ENCODE results near the gene RAB31. TPM values are rescaled to one million over a fixed set of nuclear protein-coding genes. Genes with fewer than 3 reads are reported as not detected.
A peak's percentile ranks its signal among the peaks of the same experiment; 100 is the strongest.

Gene RAB31
- total RNA-seq, 1 experiment from 2014 or later, result 118 TPM

DNA sequence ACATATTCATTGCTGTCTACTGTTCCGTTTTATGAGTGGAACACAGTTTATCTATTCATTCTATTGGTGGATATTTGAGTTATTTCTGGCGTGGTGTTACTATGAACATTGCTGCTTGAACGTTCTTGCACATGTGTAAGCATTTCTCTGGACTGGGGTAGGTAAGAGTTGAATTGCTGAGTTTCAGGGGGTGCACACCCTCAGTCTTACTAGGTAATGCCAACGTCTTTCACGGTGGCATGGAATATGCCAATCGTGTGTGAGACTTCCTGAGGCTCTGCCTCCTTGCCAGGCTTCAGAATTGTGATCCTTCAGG, 121.3 kb downstream of the RAB31 start:
- Histone ChIP-seq H3K4me3 (ENCODE audit: low read depth in 2 of 2, low read length in 2 of 2) (no peak overlapping the region), H3K4me1 (ENCODE audit: control insufficient read depth, insufficient read depth, low read length) (peaks cover 54% of the 10 kb centered on the region), H3K36me3 (ENCODE audit: control insufficient read depth, insufficient read depth, low read length) (no peaks in the 10 kb centered on the region), H3K27me3 (ENCODE audit: control insufficient read depth, insufficient read depth, low read length) (no peaks in the 10 kb centered on the region), H3K9me3 (ENCODE audit: control insufficient read depth, insufficient read depth, low read depth, low read length) (no peaks in the 10 kb centered on the region), H3K27ac (ENCODE audit: low read length) (peak overlapping the region; percentile 73)
- ATAC-seq (no peak), DNase-seq (ENCODE audit: low read depth, low spot score) (no peak)
- BruUV-seq (replicated peaks), result no TSS peak
- CTCF ChIA-PET, result no interaction called here
- in situ Hi-C loops (cut with HindIII; ENCODE audit: low pct_unique_long_range_greater_than_20kb, low sequenced_read_pairs), result no loop called here
- no peak for TF ChIP-seq POLR2AphosphoS5 (IDR thresholded peaks at IDR 0.05; ENCODE audit: low read depth, low read length)
- TF ChIP-seq TCF7L2 (IDR thresholded peaks at IDR 0.05; ENCODE audit: low read depth, low read length), result no peak
- no peak for TF ChIP-seq SIN3A (IDR thresholded peaks at IDR 0.05; ENCODE audit: borderline replicate concordance, insufficient read depth, low read depth, low read length)
- TF ChIP-seq, protein P1, sequence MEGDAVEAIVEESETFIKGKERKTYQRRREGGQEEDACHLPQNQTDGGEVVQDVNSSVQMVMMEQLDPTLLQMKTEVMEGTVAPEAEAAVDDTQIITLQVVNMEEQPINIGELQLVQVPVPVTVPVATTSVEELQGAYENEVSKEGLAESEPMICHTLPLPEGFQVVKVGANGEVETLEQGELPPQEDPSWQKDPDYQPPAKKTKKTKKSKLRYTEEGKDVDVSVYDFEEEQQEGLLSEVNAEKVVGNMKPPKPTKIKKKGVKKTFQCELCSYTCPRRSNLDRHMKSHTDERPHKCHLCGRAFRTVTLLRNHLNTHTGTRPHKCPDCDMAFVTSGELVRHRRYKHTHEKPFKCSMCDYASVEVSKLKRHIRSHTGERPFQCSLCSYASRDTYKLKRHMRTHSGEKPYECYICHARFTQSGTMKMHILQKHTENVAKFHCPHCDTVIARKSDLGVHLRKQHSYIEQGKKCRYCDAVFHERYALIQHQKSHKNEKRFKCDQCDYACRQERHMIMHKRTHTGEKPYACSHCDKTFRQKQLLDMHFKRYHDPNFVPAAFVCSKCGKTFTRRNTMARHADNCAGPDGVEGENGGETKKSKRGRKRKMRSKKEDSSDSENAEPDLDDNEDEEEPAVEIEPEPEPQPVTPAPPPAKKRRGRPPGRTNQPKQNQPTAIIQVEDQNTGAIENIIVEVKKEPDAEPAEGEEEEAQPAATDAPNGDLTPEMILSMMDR (IDR thresholded peaks at IDR 0.05), result no peak
- TF ChIP-seq, protein P2, sequence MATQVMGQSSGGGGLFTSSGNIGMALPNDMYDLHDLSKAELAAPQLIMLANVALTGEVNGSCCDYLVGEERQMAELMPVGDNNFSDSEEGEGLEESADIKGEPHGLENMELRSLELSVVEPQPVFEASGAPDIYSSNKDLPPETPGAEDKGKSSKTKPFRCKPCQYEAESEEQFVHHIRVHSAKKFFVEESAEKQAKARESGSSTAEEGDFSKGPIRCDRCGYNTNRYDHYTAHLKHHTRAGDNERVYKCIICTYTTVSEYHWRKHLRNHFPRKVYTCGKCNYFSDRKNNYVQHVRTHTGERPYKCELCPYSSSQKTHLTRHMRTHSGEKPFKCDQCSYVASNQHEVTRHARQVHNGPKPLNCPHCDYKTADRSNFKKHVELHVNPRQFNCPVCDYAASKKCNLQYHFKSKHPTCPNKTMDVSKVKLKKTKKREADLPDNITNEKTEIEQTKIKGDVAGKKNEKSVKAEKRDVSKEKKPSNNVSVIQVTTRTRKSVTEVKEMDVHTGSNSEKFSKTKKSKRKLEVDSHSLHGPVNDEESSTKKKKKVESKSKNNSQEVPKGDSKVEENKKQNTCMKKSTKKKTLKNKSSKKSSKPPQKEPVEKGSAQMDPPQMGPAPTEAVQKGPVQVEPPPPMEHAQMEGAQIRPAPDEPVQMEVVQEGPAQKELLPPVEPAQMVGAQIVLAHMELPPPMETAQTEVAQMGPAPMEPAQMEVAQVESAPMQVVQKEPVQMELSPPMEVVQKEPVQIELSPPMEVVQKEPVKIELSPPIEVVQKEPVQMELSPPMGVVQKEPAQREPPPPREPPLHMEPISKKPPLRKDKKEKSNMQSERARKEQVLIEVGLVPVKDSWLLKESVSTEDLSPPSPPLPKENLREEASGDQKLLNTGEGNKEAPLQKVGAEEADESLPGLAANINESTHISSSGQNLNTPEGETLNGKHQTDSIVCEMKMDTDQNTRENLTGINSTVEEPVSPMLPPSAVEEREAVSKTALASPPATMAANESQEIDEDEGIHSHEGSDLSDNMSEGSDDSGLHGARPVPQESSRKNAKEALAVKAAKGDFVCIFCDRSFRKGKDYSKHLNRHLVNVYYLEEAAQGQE (IDR thresholded peaks at IDR 0.05; ENCODE audit: insufficient read depth in 1 of 2, low read depth in 2 of 2, low read length in 1 of 2), result no peak
- intact Hi-C loops (cut with micrococcal nuclease; ENCODE audit: unreplicated experiment), result loop anchor here (10.0 kb wide), 1 partner anchor 85 kb away; the partner anchor contains the start of gene VAPA
- POLR2A ChIA-PET, result no interaction called here

DNA sequence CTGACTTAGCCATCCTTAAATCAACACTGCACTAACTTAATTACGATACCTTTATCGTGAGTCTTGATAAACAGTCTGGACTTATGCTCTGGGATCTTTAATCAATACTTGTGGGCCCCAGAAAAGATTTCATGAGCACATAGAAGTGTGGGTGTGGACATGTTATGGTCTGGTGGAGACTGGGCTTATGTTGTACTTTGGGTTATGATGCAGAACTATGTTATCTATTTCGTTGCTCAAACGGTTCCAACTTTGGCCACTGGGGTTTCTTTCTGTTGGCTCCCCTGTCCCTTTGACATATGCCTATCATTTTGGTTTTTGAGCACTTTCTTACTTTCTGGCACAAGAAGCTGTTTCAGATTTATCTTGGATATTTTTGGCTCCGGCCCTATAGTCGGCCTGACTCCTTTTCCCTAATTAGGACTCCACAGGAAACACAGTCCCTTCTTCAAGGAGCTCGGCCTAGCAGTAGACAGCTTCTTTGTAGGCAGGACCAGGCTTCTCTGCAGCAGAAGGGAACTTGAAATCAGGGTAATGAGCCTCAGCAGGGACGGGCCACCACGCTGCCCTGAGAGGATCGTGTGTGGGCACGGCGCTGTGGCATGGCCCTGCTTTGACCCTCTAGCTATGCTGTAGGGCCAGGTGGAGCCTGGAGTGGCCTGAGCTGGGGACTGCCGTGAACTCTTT, 123.1 kb downstream of the RAB31 start:
- in situ Hi-C loops (cut with HindIII; ENCODE audit: low pct_unique_long_range_greater_than_20kb, low sequenced_read_pairs) (no loop called here), intact Hi-C loops (cut with micrococcal nuclease; ENCODE audit: unreplicated experiment) (no loop called here)
- Histone ChIP-seq H3K4me1 (ENCODE audit: control insufficient read depth, insufficient read depth, low read length) (peaks cover 38% of the 10 kb centered on the region), H3K27me3 (ENCODE audit: control insufficient read depth, insufficient read depth, low read length) (no peaks in the 10 kb centered on the region), H3K36me3 (ENCODE audit: control insufficient read depth, insufficient read depth, low read length) (no peaks in the 10 kb centered on the region), H3K4me3 (ENCODE audit: low read depth in 2 of 2, low read length in 2 of 2) (no peak overlapping the region), H3K27ac (ENCODE audit: low read length) (peak overlapping the region; percentile 18; the same call in 1 of the 2 replicates), H3K9me3 (ENCODE audit: control insufficient read depth, insufficient read depth, low read depth, low read length) (no peaks in the 10 kb centered on the region)
- DNase-seq (ENCODE audit: low read depth, low spot score) (no peak), ATAC-seq (no peak)
- CTCF ChIA-PET, result no interaction called here
- no TSS peak for BruUV-seq (replicated peaks)
- POLR2A ChIA-PET, result no interaction called here
- TF ChIP-seq TCF7L2 (IDR thresholded peaks at IDR 0.05; ENCODE audit: low read depth, low read length) (no peak), POLR2AphosphoS5 (IDR thresholded peaks at IDR 0.05; ENCODE audit: low read depth, low read length) (no peak), SIN3A (IDR thresholded peaks at IDR 0.05; ENCODE audit: borderline replicate concordance, insufficient read depth, low read depth, low read length) (no peak)
- TF ChIP-seq, protein P2 (IDR thresholded peaks at IDR 0.05; ENCODE audit: insufficient read depth in 1 of 2, low read depth in 2 of 2, low read length in 1 of 2), result no peak
- TF ChIP-seq, protein P1 (IDR thresholded peaks at IDR 0.05), result no peak; the same call in 1 of the 2 replicates
